Endothelial cell of umbilical vein (primary cell): ENCODE measurements around the gene CHURC1.

ENCODE experiments used
- CTCF ChIP-seq, 2 donors: IDR thresholded peaks; 1 replicate in 1 of 2; 2 replicates in 1 of 2; pipeline ENCODE4 v1.5.1; 2011; ENCODE audit warnings: low read length in 2 of 2, mild to moderate bottlenecking in 2 of 2, moderate library complexity in 2 of 2, control low read depth in 1 of 2, inconsistent platforms in 1 of 2, low read depth in 1 of 2; ENCODE audit not compliant: insufficient read depth in 1 of 2; ENCODE audit errors: extremely low read depth in 1 of 2
- POLR2A ChIP-seq: IDR thresholded peaks from 2 replicates; pipeline ENCODE4 v1.6.1; 2012; ENCODE audit warnings: low read depth, mild to moderate bottlenecking, control low read depth, low read length
- POLR2AphosphoS5 ChIP-seq: IDR thresholded peaks from 2 replicates; pipeline ENCODE4 v1.6.1; 2012; ENCODE audit warnings: low read depth, mild to moderate bottlenecking, control low read depth, low read length, moderate library complexity; ENCODE audit not compliant: insufficient read depth

- TF ChIP-seq CTCF (IDR thresholded peaks at IDR 0.05; ENCODE audit: extremely low read depth in 1 of 2, insufficient read depth in 1 of 2, low read depth in 1 of 2, low read length in 2 of 2) (no peak), POLR2A (no peak), POLR2AphosphoS5 (no peak)
These were observed 29.8 kb downstream of the CHURC1 start for GRCh38 chr14:64944041-64944440.
